HCT116 (cell line): ENCODE measurements around the gene SDK1. TPM values are rescaled to one million over a fixed set of nuclear protein-coding genes. Genes with fewer than 3 reads are reported as not detected.

ENCODE experiments used
- ATAC-seq: fragments of 200-7000 bp; cut with Tn5 transposase; 2 replicates; pipeline ENCODE4 v1.9.1; 2020; ENCODE audit warnings: mild to moderate bottlenecking, moderate library complexity
- BruUV-seq: library from RNA; stranded (reverse); fragments of 400-500 nt; replicated peaks from 2 replicates; lab custom pipeline; 2021; lab: Mats Ljungman, UMichigan
- CTCF ChIA-PET: fragments of 300-600 bp; sonication (Branson Sonifier 250); formaldehyde crosslinking; loops from one replicate; lab custom pipeline; 2021; ENCODE audit warnings: antibody characterized with exemption; lab: Charles Lee
- POLR2A ChIA-PET: fragments of 300-600, 350-600 bp; sonication (Branson Sonifier 250); formaldehyde crosslinking; loops from one replicate; lab custom pipeline; 2021; ENCODE audit warnings: antibody characterized with exemption; lab: Charles Lee
- RAD21 ChIA-PET, 2 experiments: fragments of 300-600 bp; sonication (Branson Sonifier 250); formaldehyde crosslinking; loops; one replicate each; lab custom pipeline; 2023; ENCODE audit warnings: low total read pairs in 2 of 2; ENCODE audit not compliant: uncharacterized antibody in 2 of 2, unreplicated experiment in 2 of 2, low non-redundant PET in 1 of 2; lab: Charles Lee
- DNase-seq: peaks from one replicate; pipeline ENCODE4 v3.0.0-alpha.2; 2010; ENCODE audit warnings: low read depth, low spot score
- H2AFZ ChIP-seq: fragments of 200-600 bp; shearing (Covaris generic), sonication (generic); 2 replicates; pipeline ENCODE4 v1.6.1; 2017; ENCODE audit warnings: low read depth, mixed run types, mixed read lengths, antibody characterized with exemption, low read length; ENCODE audit not compliant: poor library complexity, severe bottlenecking
- H3K27ac ChIP-seq: 2 replicates; pipeline ENCODE4 v1.5.1; 2012; ENCODE audit warnings: low read depth, low read length
- H3K27me3 ChIP-seq: fragments of 200-600 bp; sonication (generic); 2 replicates; pipeline ENCODE4 v1.6.1; 2016; ENCODE audit warnings: mixed run types, low read length, mixed read lengths; ENCODE audit not compliant: insufficient read depth
- H3K36me3 ChIP-seq, 2 experiments: fragments of 200-500 bp in 1 of 2; fragments of 200-600 bp in 1 of 2; sonication (Bioruptor generic) in 1 of 2; sonication (generic) in 1 of 2; 2 replicates each; pipeline versions ENCODE4 v1.5.1 to v1.6.1; 2014 to 2016; ENCODE audit warnings: low read length in 2 of 2, inconsistent platforms in 1 of 2, mixed read lengths in 1 of 2, mixed run types in 1 of 2; ENCODE audit not compliant: insufficient read depth in 2 of 2, control insufficient read depth in 1 of 2
- H3K4me1 ChIP-seq, 2 experiments: fragments of 200-600 bp in 1 of 2; sonication (generic) in 1 of 2; 2 replicates each; pipeline versions ENCODE4 v1.5.1 to v1.6.1; 2012 to 2017; ENCODE audit warnings: low read length in 2 of 2, inconsistent platforms in 1 of 2, mild to moderate bottlenecking in 1 of 2, mixed read lengths in 1 of 2, mixed run types in 1 of 2, moderate library complexity in 1 of 2; ENCODE audit not compliant: insufficient read depth in 2 of 2, control insufficient read depth in 1 of 2
- H3K4me2 ChIP-seq: fragments of 200-600 bp; sonication (generic); 2 replicates; pipeline ENCODE4 v1.6.1; 2017; ENCODE audit warnings: mixed run types, low read length, mixed read lengths
- H3K4me3 ChIP-seq, 2 experiments: fragments of 200-600 bp in 1 of 2; sonication (generic) in 1 of 2; replicated peaks in 1 of 2; 2 replicates each; pipeline ENCODE4 v1.5.1; 2011 to 2016; ENCODE audit warnings: low read length in 2 of 2, control low read depth in 1 of 2, low read depth in 1 of 2, mild to moderate bottlenecking in 1 of 2, mixed read lengths in 1 of 2, mixed run types in 1 of 2
- H3K79me2 ChIP-seq: fragments of 200-600 bp; sonication (generic); 2 replicates; pipeline ENCODE4 v1.6.1; 2017; ENCODE audit warnings: mild to moderate bottlenecking, mixed run types, low read length, moderate library complexity, mixed read lengths; ENCODE audit not compliant: insufficient read depth
- H3K9ac ChIP-seq: fragments of 200-600 bp; sonication (generic); 2 replicates; pipeline ENCODE4 v1.6.1; 2016; ENCODE audit warnings: low read length, mixed read lengths
- H3K9me2 ChIP-seq: fragments of 200-600 bp; sonication (generic), shearing (Covaris generic); 2 replicates; pipeline ENCODE4 v1.6.1; 2017; ENCODE audit warnings: mixed run types, mild to moderate bottlenecking, moderate library complexity; ENCODE audit not compliant: insufficient read depth
- H3K9me3 ChIP-seq, 2 experiments: fragments of 200-500 bp in 1 of 2; fragments of 200-600 bp in 1 of 2; sonication (Bioruptor generic) in 1 of 2; sonication (generic) in 1 of 2; 2 replicates each; pipeline ENCODE4 v1.6.1; 2014 to 2017; ENCODE audit warnings: low read length in 2 of 2, mixed read lengths in 2 of 2, inconsistent platforms in 1 of 2, low read depth in 1 of 2, mild to moderate bottlenecking in 1 of 2, mixed run types in 1 of 2, moderate library complexity in 1 of 2; ENCODE audit not compliant: control insufficient read depth in 1 of 2, insufficient read depth in 1 of 2
- H4K20me1 ChIP-seq: fragments of 200-600 bp; sonication (generic), shearing (Covaris generic); 2 replicates; pipeline ENCODE4 v1.6.1; 2017; ENCODE audit warnings: mixed run types, mild to moderate bottlenecking, moderate library complexity; ENCODE audit not compliant: insufficient read depth
- EGR1 ChIP-seq: IDR thresholded peaks from 2 replicates; pipeline ENCODE4 v1.6.1; 2012; ENCODE audit warnings: low read depth
- ELF1 ChIP-seq: IDR thresholded peaks from 2 replicates; pipeline ENCODE4 v1.6.1; 2012; ENCODE audit warnings: low read depth, borderline replicate concordance
- RAD21 ChIP-seq: IDR thresholded peaks from 2 replicates; pipeline ENCODE4 v1.6.1; 2012; ENCODE audit warnings: low read depth, mild to moderate bottlenecking
- REST ChIP-seq: IDR thresholded peaks from 2 replicates; pipeline ENCODE4 v1.6.1; 2012; ENCODE audit warnings: low read depth
- SIN3A ChIP-seq: IDR thresholded peaks from 2 replicates; pipeline ENCODE4 v1.6.1; 2012; ENCODE audit warnings: low read depth
- TCF7L2 ChIP-seq: IDR thresholded peaks from 2 replicates; pipeline ENCODE4 v1.7.0; 2011; ENCODE audit warnings: borderline replicate concordance, inconsistent platforms; ENCODE audit not compliant: insufficient read depth, insufficient read length; ENCODE audit errors: extremely low read depth
- ZBTB33 ChIP-seq: IDR thresholded peaks from 2 replicates; pipeline ENCODE4 v1.6.1; 2011; ENCODE audit warnings: mild to moderate bottlenecking, low read length, moderate library complexity; ENCODE audit not compliant: insufficient replicate concordance; ENCODE audit errors: extremely low read depth
- ZFX ChIP-seq: fragments of 450-650 bp; IDR thresholded peaks from 2 replicates; pipeline ENCODE4 v1.6.1; 2017
- intact Hi-C: fragments of 100-400 bp; cut with micrococcal nuclease; formaldehyde crosslinking; loops from 2 replicates; pipeline ENCODE4 v1.10.0; 2022
- total RNA-seq: library from RNA; stranded (reverse); gene quantifications from one replicate; pipeline ENCODE4 v1.2.1, GENCODE V29; 2021; ENCODE audit not compliant: unreplicated experiment

Gene SDK1
- total RNA-seq, 1 experiment from 2014 or later, result 0.05 TPM

- Histone ChIP-seq H3K9me3 (no peaks in the 10 kb centered on the region), H3K4me1 (no peaks in the 10 kb centered on the region), H3K4me2 (no peak overlapping the region), H3K79me2 (no peaks in the 10 kb centered on the region), H4K20me1 (no peaks in the 10 kb centered on the region), H3K9ac (no peak overlapping the region), H2AFZ (no peak overlapping the region), H3K27ac (no peak overlapping the region), H3K36me3 (no peaks in the 10 kb centered on the region), H3K27me3 (no peaks in the 10 kb centered on the region), H3K9me2 (no peaks in the 10 kb centered on the region), H3K4me3 (no peak overlapping the region)
- no peak for DNase-seq
- no TSS peak for BruUV-seq
- POLR2A ChIA-PET, result no interaction called here
- TF ChIP-seq EGR1 (no peak), ZBTB33 (no peak), REST (no peak), ZFX (no peak), ELF1 (no peak), RAD21 (no peak), TCF7L2 (no peak), SIN3A (no peak)
- intact Hi-C loops, result no loop called here
- no peak for ATAC-seq
- RAD21 ChIA-PET, result no interaction called here
- CTCF ChIA-PET, result no interaction called here
These were observed 887.6 kb downstream of the SDK1 start for GRCh38 chr7:4188651-4189050.
